ENCODE results near the gene FHIT. TPM values are rescaled to one million over a fixed set of nuclear protein-coding genes. Genes with fewer than 3 reads are reported as not detected.

FHIT gene
- total and polyA plus RNA-seq, 8 donors = 1.8 to 10.6 (median 7.1) TPM

DNA sequence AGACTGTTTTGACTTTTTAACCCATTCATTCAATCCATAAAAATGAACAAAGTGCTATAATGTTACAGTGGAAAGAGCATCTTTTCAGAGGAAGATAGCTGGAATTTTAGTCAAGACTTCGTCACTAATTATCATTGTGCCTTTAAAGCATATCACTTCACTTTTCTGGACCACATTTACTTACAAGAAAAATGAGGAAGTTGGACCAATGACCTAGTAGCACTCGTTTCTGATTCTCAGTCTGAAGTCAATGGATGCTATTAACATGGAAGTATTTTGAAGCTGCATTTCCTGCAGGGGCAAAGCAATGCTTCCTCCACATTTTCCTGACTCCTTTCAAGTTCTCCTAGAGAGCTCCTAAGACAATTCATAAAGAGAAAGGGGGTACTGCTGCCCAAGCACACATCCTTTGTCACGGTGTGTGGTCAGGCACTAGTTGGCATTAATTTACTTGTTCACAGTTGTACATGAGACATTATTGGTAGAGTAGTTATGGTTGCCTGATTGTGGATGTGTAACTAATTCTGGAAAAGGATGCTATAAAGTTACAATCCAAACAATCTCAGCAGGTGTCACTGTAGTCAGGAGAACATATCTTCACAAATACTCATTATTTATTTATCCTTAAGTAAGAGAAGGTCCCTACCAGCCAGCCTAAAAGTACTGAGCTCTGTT is 1049.1 kb downstream of the FHIT start:
- DNase-seq = no peak

GRCh38 chr3:60199306-60199705 is 1051.9 kb downstream of the FHIT start:
- DNase-seq = no peak
- H3K27me3 ChIP-seq = no peaks in the 10 kb centered on the region
- TF ChIP-seq EP300 (IDR thresholded peaks at IDR 0.05) (no peak), POLR2AphosphoS5 (IDR thresholded peaks at IDR 0.05) (no peak), POLR2A (IDR thresholded peaks at IDR 0.05) (no peak), CTCF (IDR thresholded peaks at IDR 0.05) (no peak)
- WGBS, 5 donors = 0 to 81% (median 0%) methylated on average over 1 of the region's 1 CpG
- H3K9me3 ChIP-seq = no peaks in the 10 kb centered on the region
- intact Hi-C loops (cut with DNase I; ENCODE audit: low total_unique reads) = no loop called here
- peaks cover 0 to 5% (median 0%) of the 10 kb centered on the region in 4 donors for H3K4me1 ChIP-seq
- H3K36me3 ChIP-seq = no peaks in the 10 kb centered on the region
- no peak overlapping the region for H3K4me3 ChIP-seq
- H3K27ac ChIP-seq = no peak overlapping the region

More for the DNA sequence above, 1049.1 kb downstream of the FHIT start:
- TF ChIP-seq EP300 (IDR thresholded peaks at IDR 0.05) = no peak
- no peak for TF ChIP-seq POLR2A (IDR thresholded peaks at IDR 0.05)
- TF ChIP-seq POLR2AphosphoS5 (IDR thresholded peaks at IDR 0.05) = no peak
- TF ChIP-seq CTCF (IDR thresholded peaks at IDR 0.05) = no peak
- 58 to 75% (median 67%) methylated on average over 3 of the region's 3 CpGs for WGBS, 5 donors
- H3K4me3 ChIP-seq = no peak overlapping the region
- no peaks in the 10 kb centered on the region for H3K9me3 ChIP-seq
- no peaks in the 10 kb centered on the region for H3K27me3 ChIP-seq
- no peak overlapping the region for H3K27ac ChIP-seq
- H3K36me3 ChIP-seq = no peaks in the 10 kb centered on the region
- H3K4me1 ChIP-seq = peaks cover 0 to 5% (median 0%) of the 10 kb centered on the region in 4 donors
- intact Hi-C loops (cut with DNase I; ENCODE audit: low total_unique reads) = no loop called here

GRCh38 chr3:60198179-60198720 is 1053.0 kb downstream of the FHIT start:
- TF ChIP-seq EP300 (IDR thresholded peaks at IDR 0.05) = no peak
- TF ChIP-seq POLR2A (IDR thresholded peaks at IDR 0.05) = no peak
- TF ChIP-seq POLR2AphosphoS5 (IDR thresholded peaks at IDR 0.05) = no peak
- Histone ChIP-seq H3K9me3 (no peaks in the 10 kb centered on the region), H3K4me1 (peaks cover 0 to 5% (median 0%) of the 10 kb centered on the region in 4 donors), H3K27me3 (no peaks in the 10 kb centered on the region), H3K27ac (no peak overlapping the region), H3K36me3 (no peaks in the 10 kb centered on the region), H3K4me3 (no peak overlapping the region)
- no peak for DNase-seq
- intact Hi-C loops (cut with DNase I; ENCODE audit: low total_unique reads) = no loop called here
- WGBS, 5 donors = 59 to 78% (median 71%) methylated on average over 5 of the region's 5 CpGs

- no peaks in the 10 kb centered on the region for H3K27me3 ChIP-seq
- TF ChIP-seq EP300 (IDR thresholded peaks at IDR 0.05) (no peak), CTCF (IDR thresholded peaks at IDR 0.05) (no peak), POLR2A (IDR thresholded peaks at IDR 0.05) (no peak), POLR2AphosphoS5 (IDR thresholded peaks at IDR 0.05) (no peak)
- WGBS, 5 donors = 79 to 88% (median 82%) methylated on average over 7 of the region's 7 CpGs
- DNase-seq = no peak
- H3K36me3 ChIP-seq = no peaks in the 10 kb centered on the region
- H3K27ac ChIP-seq = no peak overlapping the region
- H3K4me1 ChIP-seq = no peaks in the 10 kb centered on the region
- no peak overlapping the region for H3K4me3 ChIP-seq
- intact Hi-C loops (cut with DNase I; ENCODE audit: low total_unique reads) = no loop called here
- H3K9me3 ChIP-seq = no peaks in the 10 kb centered on the region
These were observed 1058.7 kb downstream of the FHIT start for GRCh38 chr3:60192297-60193114.
